ENCODE measurements around the gene CELA1. TPM values are rescaled to one million over a fixed set of nuclear protein-coding genes. Genes with fewer than 3 reads are reported as not detected.

CELA1 gene
- total RNA-seq: not detected

GRCh38 chr12:51346581-51346980 lies at the start of gene CELA1:
Gene CELA1 (minus strand): TSS chr12:51346679. CDS start chr12:51346638, 41 bp downstream.
- Histone ChIP-seq H3K36me3 (no peaks in the 10 kb centered on the region), H3K4me3 (no peak within 1 kb of the TSS), H3K4me1 (peaks cover 0 to under 1% (median 0%) of the 10 kb centered on the region in 4 donors), H3K9me3 (no peaks in the 10 kb centered on the region), H3K27me3 (no peaks in the 10 kb centered on the region), H3K27ac (replicated peaks in 1 of 4) (no peak within 1 kb of the TSS)
- 75% methylated on average over 3 of the region's 3 CpGs for WGBS
- DNase-seq (ENCODE audit: extremely low spot score): no peak
- TF ChIP-seq POLR2AphosphoS5 (IDR thresholded peaks at IDR 0.05): no peak
- TF ChIP-seq POLR2A (IDR thresholded peaks at IDR 0.05; ENCODE audit: low read depth): no peak
- TF ChIP-seq EP300 (IDR thresholded peaks at IDR 0.05): no peak
- TF ChIP-seq CTCF (IDR thresholded peaks at IDR 0.05): no peak
- intact Hi-C loops (cut with DNase I): no loop called here

GRCh38 chr12:51395283-51396230 lies 49.1 kb upstream of the CELA1 start:
- peaks cover 0 to 53% (median 18%) of the 10 kb centered on the region in 4 donors for H3K27me3 ChIP-seq
- no peaks in the 10 kb centered on the region for H3K9me3 ChIP-seq
- DNase-seq (ENCODE audit: extremely low spot score): no peak
- no peak overlapping the region for H3K4me3 ChIP-seq
- peaks cover 13 to 22% (median 18%) of the 10 kb centered on the region in 4 donors for H3K4me1 ChIP-seq
- H3K36me3 ChIP-seq: no peaks in the 10 kb centered on the region
- TF ChIP-seq POLR2AphosphoS5 (IDR thresholded peaks at IDR 0.05): no peak
- TF ChIP-seq POLR2A (IDR thresholded peaks at IDR 0.05; ENCODE audit: low read depth): no peak
- no peak for TF ChIP-seq EP300 (IDR thresholded peaks at IDR 0.05)
- no peak for TF ChIP-seq CTCF (IDR thresholded peaks at IDR 0.05)
- H3K27ac ChIP-seq (replicated peaks in 1 of 4): peak overlapping the region in 1 of 4 donors; percentile 10
- WGBS: 59% methylated on average over 8 of the region's 8 CpGs
- intact Hi-C loops (cut with DNase I): no loop called here

DNA sequence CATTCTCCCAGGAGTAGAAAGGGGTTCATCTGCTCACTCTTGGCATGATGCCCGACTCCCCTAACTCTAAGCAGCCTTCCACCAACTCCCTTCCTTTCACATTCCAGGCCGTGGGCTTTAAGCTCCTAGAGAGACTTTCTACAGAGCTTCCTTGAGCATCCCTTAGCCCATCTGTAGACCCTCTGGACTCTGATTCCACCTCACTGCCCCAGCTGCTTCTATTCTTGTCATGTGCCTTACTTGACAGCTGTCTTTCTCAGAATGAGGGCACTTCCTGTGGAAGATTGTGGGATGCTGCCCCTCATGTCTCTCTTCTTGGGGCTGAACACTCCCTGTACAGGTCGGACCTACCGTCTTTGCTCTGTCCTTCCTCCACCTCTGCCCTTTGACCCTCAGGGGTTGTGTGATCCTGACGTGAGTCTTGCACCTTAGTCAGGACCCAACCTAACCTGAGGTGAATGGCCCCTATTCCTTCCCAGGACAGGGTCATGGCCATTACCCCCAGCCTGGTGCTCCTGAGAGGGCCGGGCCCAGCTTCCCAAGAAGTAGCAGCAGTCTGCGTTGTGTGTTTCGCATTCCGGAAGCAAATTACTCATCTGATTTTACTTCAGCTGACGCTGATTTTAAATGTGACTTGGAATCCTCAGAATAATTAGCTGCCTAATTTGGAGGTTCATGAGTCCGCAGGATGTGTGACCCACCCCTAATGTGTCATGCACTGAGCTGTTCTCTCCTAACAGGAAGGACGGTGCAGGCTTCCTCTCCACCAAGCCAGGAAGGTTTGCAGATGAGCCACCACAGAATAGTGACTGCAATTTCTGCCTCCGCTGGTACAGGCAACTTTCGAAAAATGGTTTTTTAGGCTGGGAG lies 47.4 kb upstream of the CELA1 start:
- intact Hi-C loops (cut with DNase I): no loop called here
- DNase-seq (ENCODE audit: extremely low spot score): no peak
- peaks cover 13 to 22% (median 18%) of the 10 kb centered on the region in 4 donors for H3K4me1 ChIP-seq
- peaks cover 0 to 48% (median 18%) of the 10 kb centered on the region in 4 donors for H3K27me3 ChIP-seq
- H3K9me3 ChIP-seq: no peaks in the 10 kb centered on the region
- H3K4me3 ChIP-seq: no peak overlapping the region
- peak overlapping the region in 3 of 4 donors; percentile 7 to 44 (median 23) for H3K27ac ChIP-seq (replicated peaks in 1 of 4)
- TF ChIP-seq EP300 (IDR thresholded peaks at IDR 0.05): no peak
- TF ChIP-seq POLR2A (IDR thresholded peaks at IDR 0.05; ENCODE audit: low read depth): no peak
- TF ChIP-seq POLR2AphosphoS5 (IDR thresholded peaks at IDR 0.05): peak; percentile 53 to 55
- TF ChIP-seq CTCF (IDR thresholded peaks at IDR 0.05): no peak
- 76% methylated on average over 14 of the region's 14 CpGs for WGBS
- H3K36me3 ChIP-seq: no peaks in the 10 kb centered on the region

GRCh38 chr12:51392556-51393237 lies 46.2 kb upstream of the CELA1 start:
- no peaks in the 10 kb centered on the region for H3K36me3 ChIP-seq
- WGBS: 71% methylated on average over 21 of the region's 22 CpGs
- TF ChIP-seq CTCF (IDR thresholded peaks at IDR 0.05) (no peak), POLR2AphosphoS5 (IDR thresholded peaks at IDR 0.05) (no peak), EP300 (IDR thresholded peaks at IDR 0.05) (no peak), POLR2A (IDR thresholded peaks at IDR 0.05; ENCODE audit: low read depth) (no peak)
- H3K27ac ChIP-seq (replicated peaks in 1 of 4): no peak overlapping the region
- no peak for DNase-seq (ENCODE audit: extremely low spot score)
- H3K9me3 ChIP-seq: no peaks in the 10 kb centered on the region
- H3K4me3 ChIP-seq: peak overlapping the region; percentile 12 to 67 (median 56)
- intact Hi-C loops (cut with DNase I): no loop called here
- H3K27me3 ChIP-seq: peaks cover 0 to 48% (median 18%) of the 10 kb centered on the region in 4 donors
- H3K4me1 ChIP-seq: peaks cover 13 to 22% (median 18%) of the 10 kb centered on the region in 4 donors
